Measurements from ENCODE around the gene CFLAR. TPM values are rescaled to one million over a fixed set of nuclear protein-coding genes. Genes with fewer than 3 reads are reported as not detected.

The CFLAR gene
- total RNA-seq, 1 donor from 2014 or later, result 47.5 TPM

- FAIRE-seq (no peak), DNase-seq (ENCODE audit: low read depth) (no peak)
- Histone ChIP-seq H3K9ac (ENCODE audit: low read length) (no peak overlapping the region), H2AFZ (ENCODE audit: low read depth, low read length) (no peak overlapping the region), H3K9me3 (ENCODE audit: insufficient read depth, low read depth, low read length) (no peaks in the 10 kb centered on the region), H3K36me3 (ENCODE audit: insufficient read depth, low read length) (peaks cover 31% of the 10 kb centered on the region), H3K79me2 (ENCODE audit: insufficient read depth, low read length) (peaks cover 14% of the 10 kb centered on the region), H3K4me1 (ENCODE audit: insufficient read depth, low read length) (peaks cover 17% of the 10 kb centered on the region), H3K4me2 (ENCODE audit: low read length) (no peak overlapping the region), H4K20me1 (ENCODE audit: insufficient read depth, low read length) (no peaks in the 10 kb centered on the region), H3K4me3 (ENCODE audit: insufficient read depth, low read depth, low read length) (no peak overlapping the region), H3K27ac (ENCODE audit: low read depth, low read length) (no peak overlapping the region), H3K27me3 (ENCODE audit: insufficient read depth, low read length) (no peaks in the 10 kb centered on the region)
- H3K4me1 Mint-ChIP-seq (ENCODE audit: low read depth, unreplicated experiment), result peaks cover 15% of the 10 kb centered on the region
- TF ChIP-seq CTCF (IDR thresholded peaks at IDR 0.05; ENCODE audit: insufficient read depth, low read depth, low read length), result no peak
- no peak for TF ChIP-seq EZH2 (IDR thresholded peaks at IDR 0.05; ENCODE audit: insufficient read depth, low read length)
- no peak overlapping the region for H3K27ac Mint-ChIP-seq (ENCODE audit: unreplicated experiment)
- no peak overlapping the region for H3K4me3 Mint-ChIP-seq (ENCODE audit: unreplicated experiment)
- H3K9me3 Mint-ChIP-seq (ENCODE audit: unreplicated experiment), result no peaks in the 10 kb centered on the region
- H3K36me3 Mint-ChIP-seq (ENCODE audit: low read depth, unreplicated experiment), result peaks cover 23% of the 10 kb centered on the region
- H3K27me3 Mint-ChIP-seq (ENCODE audit: low read depth, unreplicated experiment), result no peaks in the 10 kb centered on the region
These were observed 40.7 kb downstream of the CFLAR start for GRCh38 chr2:201156640-201157039.

GRCh38 chr2:201157694-201158093, 41.7 kb downstream of the CFLAR start:
- peaks cover 9% of the 10 kb centered on the region for H3K79me2 ChIP-seq (ENCODE audit: insufficient read depth, low read length)
- DNase-seq (ENCODE audit: low read depth) (peak; percentile 14), FAIRE-seq (no peak)
- H3K4me2 ChIP-seq (ENCODE audit: low read length), result peak overlapping the region; percentile 20
- peak overlapping the region; percentile 56 for H3K27ac ChIP-seq (ENCODE audit: low read depth, low read length)
- Mint-ChIP-seq H3K4me1 (ENCODE audit: low read depth, unreplicated experiment) (peaks cover 11% of the 10 kb centered on the region), H3K9me3 (ENCODE audit: unreplicated experiment) (no peaks in the 10 kb centered on the region), H3K36me3 (ENCODE audit: low read depth, unreplicated experiment) (peaks cover 21% of the 10 kb centered on the region), H3K27ac (ENCODE audit: unreplicated experiment) (peak overlapping the region; percentile 87), H3K27me3 (ENCODE audit: low read depth, unreplicated experiment) (no peaks in the 10 kb centered on the region), H3K4me3 (ENCODE audit: unreplicated experiment) (peak overlapping the region; percentile 3)
- no peaks in the 10 kb centered on the region for H4K20me1 ChIP-seq (ENCODE audit: insufficient read depth, low read length)
- TF ChIP-seq CTCF (IDR thresholded peaks at IDR 0.05; ENCODE audit: insufficient read depth, low read depth, low read length) (no peak), EZH2 (IDR thresholded peaks at IDR 0.05; ENCODE audit: insufficient read depth, low read length) (no peak)
- H3K27me3 ChIP-seq (ENCODE audit: insufficient read depth, low read length), result no peaks in the 10 kb centered on the region
- H3K9me3 ChIP-seq (ENCODE audit: insufficient read depth, low read depth, low read length), result no peaks in the 10 kb centered on the region
- peaks cover 7% of the 10 kb centered on the region for H3K4me1 ChIP-seq (ENCODE audit: insufficient read depth, low read length)
- peaks cover 29% of the 10 kb centered on the region for H3K36me3 ChIP-seq (ENCODE audit: insufficient read depth, low read length)
- H2AFZ ChIP-seq (ENCODE audit: low read depth, low read length), result peak overlapping the region; percentile 12
- peak overlapping the region; percentile 56 for H3K9ac ChIP-seq (ENCODE audit: low read length)
- H3K4me3 ChIP-seq (ENCODE audit: insufficient read depth, low read depth, low read length), result no peak overlapping the region

- H3K4me1 ChIP-seq (ENCODE audit: insufficient read depth, low read length), result peaks cover 7% of the 10 kb centered on the region
- peak; percentile 71 for DNase-seq (ENCODE audit: low read depth)
- Mint-ChIP-seq H3K36me3 (ENCODE audit: low read depth, unreplicated experiment) (peaks cover 15% of the 10 kb centered on the region), H3K27ac (ENCODE audit: unreplicated experiment) (peak overlapping the region; percentile 87), H3K27me3 (ENCODE audit: low read depth, unreplicated experiment) (no peaks in the 10 kb centered on the region), H3K4me1 (ENCODE audit: low read depth, unreplicated experiment) (peaks cover 11% of the 10 kb centered on the region), H3K9me3 (ENCODE audit: unreplicated experiment) (no peaks in the 10 kb centered on the region), H3K4me3 (ENCODE audit: unreplicated experiment) (peak overlapping the region; percentile 3)
- TF ChIP-seq CTCF (IDR thresholded peaks at IDR 0.05; ENCODE audit: insufficient read depth, low read depth, low read length), result peak; percentile 71
- no peak for TF ChIP-seq EZH2 (IDR thresholded peaks at IDR 0.05; ENCODE audit: insufficient read depth, low read length)
- no peak overlapping the region for H3K4me3 ChIP-seq (ENCODE audit: insufficient read depth, low read depth, low read length)
- H3K4me2 ChIP-seq (ENCODE audit: low read length), result peak overlapping the region; percentile 20
- H3K27ac ChIP-seq (ENCODE audit: low read depth, low read length), result peak overlapping the region; percentile 56
- H3K27me3 ChIP-seq (ENCODE audit: insufficient read depth, low read length), result no peaks in the 10 kb centered on the region
- peaks cover 3% of the 10 kb centered on the region for H3K79me2 ChIP-seq (ENCODE audit: insufficient read depth, low read length)
- peaks cover 32% of the 10 kb centered on the region for H3K36me3 ChIP-seq (ENCODE audit: insufficient read depth, low read length)
- H4K20me1 ChIP-seq (ENCODE audit: insufficient read depth, low read length), result no peaks in the 10 kb centered on the region
- H3K9ac ChIP-seq (ENCODE audit: low read length), result peak overlapping the region; percentile 56
- H2AFZ ChIP-seq (ENCODE audit: low read depth, low read length), result peak overlapping the region; percentile 12
- no peaks in the 10 kb centered on the region for H3K9me3 ChIP-seq (ENCODE audit: insufficient read depth, low read depth, low read length)
- no peak for FAIRE-seq
These were observed 42.4 kb downstream of the CFLAR start for GRCh38 chr2:201158111-201158929.

Data from astrocyte (in vitro differentiated cells and primary cell).